ENCODE results near the gene CSRNP3. TPM values are rescaled to one million over a fixed set of nuclear protein-coding genes. Genes with fewer than 3 reads are reported as not detected.

The CSRNP3 gene
- total RNA-seq, 1 experiment from 2014 or later = 0.05 TPM

- Histone ChIP-seq H3K4me3 (replicated peaks in 1 of 2; ENCODE audit: low read depth in 1 of 2, low read length in 2 of 2) (no peak overlapping the region), H3K4me2 (ENCODE audit: low read length) (no peak overlapping the region), H3K36me3 (ENCODE audit: control insufficient read depth in 1 of 2, insufficient read depth in 2 of 2, low read length in 2 of 2) (no peaks in the 10 kb centered on the region), H3K9me3 (ENCODE audit: control insufficient read depth in 1 of 2, insufficient read depth in 1 of 2, low read depth in 1 of 2, low read length in 2 of 2) (no peaks in the 10 kb centered on the region), H3K79me2 (ENCODE audit: insufficient read depth, low read length) (no peaks in the 10 kb centered on the region), H3K27me3 (ENCODE audit: insufficient read depth, low read length) (no peaks in the 10 kb centered on the region; the same call in 1 of the 2 replicates), H3K9ac (ENCODE audit: low read length) (no peak overlapping the region), H3K4me1 (ENCODE audit: control insufficient read depth in 1 of 2, insufficient read depth in 2 of 2, low read length in 2 of 2) (no peaks in the 10 kb centered on the region), H3K9me2 (ENCODE audit: insufficient read depth) (no peaks in the 10 kb centered on the region), H4K20me1 (ENCODE audit: insufficient read depth) (no peaks in the 10 kb centered on the region), H2AFZ (ENCODE audit: low read depth, low read length, poor library complexity, severe bottlenecking) (no peak overlapping the region), H3K27ac (ENCODE audit: low read depth, low read length) (no peak overlapping the region)
- no peak for DNase-seq (ENCODE audit: low read depth, low spot score)
- TF ChIP-seq YY1 (IDR thresholded peaks at IDR 0.05; ENCODE audit: extremely low read depth, insufficient replicate concordance, low read depth, low read length) = no peak
- no peak for TF ChIP-seq CTCF (IDR thresholded peaks at IDR 0.05 in 2 of 3, conservative IDR thresholded peaks at IDR 0.05 in 1 of 3; ENCODE audit: borderline replicate concordance in 1 of 3, insufficient read depth in 1 of 3, low read depth in 2 of 3, low read length in 2 of 3)
- no peak for TF ChIP-seq POLR2A (IDR thresholded peaks at IDR 0.05; ENCODE audit: borderline replicate concordance, extremely low read depth, insufficient read depth, insufficient read length)
- TF ChIP-seq CBX3 (IDR thresholded peaks at IDR 0.05; ENCODE audit: low read depth) = no peak
- TF ChIP-seq JUND (IDR thresholded peaks at IDR 0.05) = no peak
- TF ChIP-seq EGR1 (IDR thresholded peaks at IDR 0.05; ENCODE audit: low read depth) = no peak
- no peak for TF ChIP-seq CEBPB (IDR thresholded peaks at IDR 0.05; ENCODE audit: low read depth)
- no peak for TF ChIP-seq ZFX (IDR thresholded peaks at IDR 0.05)
- TF ChIP-seq EZH2phosphoT487 (IDR thresholded peaks at IDR 0.05; ENCODE audit: borderline replicate concordance) = no peak
- no peak for TF ChIP-seq RAD21 (IDR thresholded peaks at IDR 0.05; ENCODE audit: low read depth)
- no peak for ATAC-seq
- POLR2A ChIA-PET = no interaction called here
- intact Hi-C loops (cut with micrococcal nuclease) = no loop called here
- RAD21 ChIA-PET (ENCODE audit: low non-redundant PET in 1 of 2, low total read pairs in 2 of 2, uncharacterized antibody in 2 of 2, unreplicated experiment in 2 of 2) = no interaction called here
- no TSS peak for BruUV-seq (replicated peaks)
- CTCF ChIA-PET = no interaction called here
These were observed 63.8 kb downstream of the CSRNP3 start for GRCh38 chr2:165533331-165533730.

- intact Hi-C loops (cut with micrococcal nuclease) = no loop called here
- Histone ChIP-seq H3K9me3 (ENCODE audit: control insufficient read depth in 1 of 2, insufficient read depth in 1 of 2, low read depth in 1 of 2, low read length in 2 of 2) (no peaks in the 10 kb centered on the region), H4K20me1 (ENCODE audit: insufficient read depth) (no peaks in the 10 kb centered on the region), H3K9me2 (ENCODE audit: insufficient read depth) (no peaks in the 10 kb centered on the region), H3K27me3 (ENCODE audit: insufficient read depth, low read length) (no peaks in the 10 kb centered on the region; the same call in 1 of the 2 replicates), H3K4me1 (ENCODE audit: control insufficient read depth in 1 of 2, insufficient read depth in 2 of 2, low read length in 2 of 2) (no peaks in the 10 kb centered on the region), H3K36me3 (ENCODE audit: control insufficient read depth in 1 of 2, insufficient read depth in 2 of 2, low read length in 2 of 2) (no peaks in the 10 kb centered on the region), H2AFZ (ENCODE audit: low read depth, low read length, poor library complexity, severe bottlenecking) (no peak overlapping the region), H3K4me3 (replicated peaks in 1 of 2; ENCODE audit: low read depth in 1 of 2, low read length in 2 of 2) (no peak overlapping the region), H3K27ac (ENCODE audit: low read depth, low read length) (no peak overlapping the region), H3K79me2 (ENCODE audit: insufficient read depth, low read length) (no peaks in the 10 kb centered on the region), H3K9ac (ENCODE audit: low read length) (no peak overlapping the region), H3K4me2 (ENCODE audit: low read length) (no peak overlapping the region)
- TF ChIP-seq EZH2phosphoT487 (IDR thresholded peaks at IDR 0.05; ENCODE audit: borderline replicate concordance) (no peak), TCF7L2 (IDR thresholded peaks at IDR 0.05; ENCODE audit: borderline replicate concordance, extremely low read depth, insufficient read depth, insufficient read length) (no peak), ELF1 (IDR thresholded peaks at IDR 0.05; ENCODE audit: borderline replicate concordance, low read depth) (no peak), SIN3A (IDR thresholded peaks at IDR 0.05; ENCODE audit: low read depth) (no peak), ZNF274 (IDR thresholded peaks at IDR 0.05; ENCODE audit: low read depth, low read length) (no peak), RAD21 (IDR thresholded peaks at IDR 0.05; ENCODE audit: low read depth) (no peak), SP1 (IDR thresholded peaks at IDR 0.05; ENCODE audit: low read depth) (no peak), CEBPB (IDR thresholded peaks at IDR 0.05; ENCODE audit: low read depth) (no peak), ZBTB33 (IDR thresholded peaks at IDR 0.05; ENCODE audit: extremely low read depth, insufficient replicate concordance, low read length) (no peak), EGR1 (IDR thresholded peaks at IDR 0.05; ENCODE audit: low read depth) (no peak), MAX (IDR thresholded peaks at IDR 0.05) (no peak), POLR2AphosphoS5 (IDR thresholded peaks at IDR 0.05; ENCODE audit: low read depth, low read length) (no peak)
- RAD21 ChIA-PET (ENCODE audit: low non-redundant PET in 1 of 2, low total read pairs in 2 of 2, uncharacterized antibody in 2 of 2, unreplicated experiment in 2 of 2) = no interaction called here
- DNase-seq (ENCODE audit: low read depth, low spot score) (no peak), ATAC-seq (no peak)
- BruUV-seq (replicated peaks) = no TSS peak
- POLR2A ChIA-PET = no interaction called here
- CTCF ChIA-PET = no interaction called here
These were observed 66.0 kb downstream of the CSRNP3 start for GRCh38 chr2:165535471-165535870.
